H54 (cell line): ENCODE results near the gene SGTA.

ENCODE experiments used
- DNase-seq: peaks from one replicate; pipeline ENCODE4 v3.0.0; 2011; ENCODE audit warnings: low spot score, mixed read lengths; ENCODE audit not compliant: insufficient read length
- FAIRE-seq: peaks from 3 replicates; lab custom pipeline; 2011; peaks lifted over from hg19 to GRCh38; lab: Jason Lieb, UNC
- POLR2A ChIP-seq: IDR thresholded peaks from 2 replicates; pipeline ENCODE4 v1.6.1; 2011; ENCODE audit warnings: low read depth, mild to moderate bottlenecking, low read length

The SGTA gene

DNA sequence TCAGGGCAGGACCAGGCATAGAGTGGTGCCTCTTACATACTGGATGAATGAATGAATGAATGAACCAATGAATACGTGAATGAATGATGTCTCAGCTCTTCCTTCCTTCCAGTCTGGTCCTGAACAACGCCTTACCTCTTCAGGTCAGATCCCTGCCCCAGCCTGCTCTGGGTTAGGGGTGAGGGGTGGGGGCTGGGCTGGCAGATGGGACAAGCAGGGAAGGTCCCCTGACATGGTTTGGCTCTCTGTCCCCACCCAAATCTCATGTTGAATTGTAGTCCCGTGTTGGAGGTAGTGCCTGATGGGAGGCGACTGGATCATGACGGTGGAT is 71.2 kb downstream of the SGTA start:
- FAIRE-seq, result no peak
- DNase-seq, result no peak
- TF ChIP-seq POLR2A, result no peak

DNA sequence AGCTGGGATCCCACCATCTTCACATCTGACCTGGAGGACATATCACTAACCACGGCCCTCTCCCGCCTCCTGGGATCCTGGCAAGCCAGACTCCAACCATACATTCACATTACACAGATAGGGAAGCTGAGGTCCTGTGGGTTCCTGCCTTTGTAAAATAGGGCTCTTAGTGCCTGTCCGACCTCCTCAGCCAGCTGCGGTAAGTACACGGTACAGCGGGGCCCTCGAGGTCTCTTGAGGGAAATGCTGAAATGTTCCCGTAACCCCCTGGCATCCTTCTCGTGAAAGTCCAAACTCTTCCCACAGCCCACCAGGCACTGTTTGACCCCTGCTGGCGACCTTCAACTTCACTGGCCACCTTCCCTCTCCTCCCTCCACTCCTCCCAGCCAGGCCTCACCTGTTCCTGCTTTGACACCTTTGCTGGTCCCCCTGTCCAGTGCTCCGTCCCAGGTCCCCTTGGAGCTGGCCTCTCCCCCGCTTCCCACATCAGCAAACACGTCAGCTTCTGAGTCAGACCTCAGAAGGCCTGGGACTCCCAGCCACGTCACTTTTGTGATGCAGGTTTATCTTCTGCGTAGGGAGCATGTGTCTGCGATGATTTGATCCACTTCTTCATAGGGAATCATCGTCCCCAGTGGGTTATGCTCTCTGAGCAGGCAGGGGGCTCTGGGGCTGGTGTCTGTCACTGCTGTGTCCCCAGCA is 71.8 kb downstream of the SGTA start:
- peak; percentile 99 for DNase-seq
- no peak for TF ChIP-seq POLR2A
- FAIRE-seq, result no peak

DNA sequence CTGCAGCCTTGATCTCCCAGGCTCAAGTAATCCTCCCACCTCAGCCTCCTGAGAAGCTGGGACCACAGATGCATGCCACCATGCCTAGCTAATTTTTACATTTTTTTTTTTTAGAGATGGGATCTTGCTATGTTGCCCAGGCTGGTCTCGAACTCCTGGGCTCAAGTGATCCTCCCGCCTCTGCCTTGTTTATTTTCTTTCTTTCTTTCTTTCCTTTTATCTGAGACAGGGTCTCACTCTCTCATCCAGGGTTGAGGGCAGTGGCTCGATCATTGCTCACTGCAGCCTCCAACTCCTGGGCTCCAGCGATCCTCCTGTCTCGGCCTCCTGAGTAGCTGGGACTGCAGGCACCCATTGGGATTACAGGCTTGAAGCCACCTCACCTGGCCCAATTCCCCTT is 76.8 kb downstream of the SGTA start:
- TF ChIP-seq POLR2A, result no peak
- DNase-seq (no peak), FAIRE-seq (no peak)
